HepG2 (cell line): ENCODE measurements around the gene RPH3AL. TPM values are rescaled to one million over a fixed set of nuclear protein-coding genes. Genes with fewer than 3 reads are reported as not detected.
A peak's percentile ranks its signal among the peaks of the same experiment; 100 is the strongest.

Experiments used
- HNF4A ChIP-seq: sonication (generic); formaldehyde crosslinking; IDR thresholded peaks from 2 replicates; pipeline ENCODE4 v1.4.0; 2020; ENCODE audit warnings: missing genetic modification reagents
- MTA1 ChIP-seq: sonication (generic); formaldehyde crosslinking; IDR thresholded peaks from 2 replicates; pipeline ENCODE4 v1.4.0; 2020; ENCODE audit warnings: missing genetic modification reagents, mild to moderate bottlenecking, borderline replicate concordance
- SNAPC5 ChIP-seq: sonication (generic); formaldehyde crosslinking; IDR thresholded peaks from 2 replicates; pipeline ENCODE4 v1.8.1; 2023; ENCODE audit warnings: mild to moderate bottlenecking, missing genetic modification reagents, borderline replicate concordance
- TFDP2 ChIP-seq: sonication (generic); formaldehyde crosslinking; IDR thresholded peaks from 2 replicates; pipeline ENCODE4 v1.4.0; 2020; ENCODE audit warnings: missing genetic modification reagents
- ZBED4 ChIP-seq: sonication (generic); formaldehyde crosslinking; IDR thresholded peaks from 2 replicates; pipeline ENCODE4 v1.4.0; 2020; ENCODE audit warnings: missing genetic modification reagents, borderline replicate concordance
- ZBTB46 ChIP-seq: sonication (generic); formaldehyde crosslinking; IDR thresholded peaks from 2 replicates; pipeline ENCODE4 v1.4.0; 2020; ENCODE audit warnings: mild to moderate bottlenecking, missing genetic modification reagents, borderline replicate concordance
- ZBTB7A ChIP-seq: sonication (generic); formaldehyde crosslinking; IDR thresholded peaks from 2 replicates; pipeline ENCODE4 v1.8.0; 2022; ENCODE audit warnings: mild to moderate bottlenecking, missing genetic modification reagents
- ZFY ChIP-seq: sonication (generic); formaldehyde crosslinking; IDR thresholded peaks from 2 replicates; pipeline ENCODE4 v1.4.0; 2020; ENCODE audit warnings: missing genetic modification reagents
- ZNF326 ChIP-seq: sonication (generic); formaldehyde crosslinking; IDR thresholded peaks from 2 replicates; pipeline ENCODE4 v1.4.0; 2020; ENCODE audit warnings: missing genetic modification reagents, borderline replicate concordance
- ZNF33A ChIP-seq: sonication (generic); formaldehyde crosslinking; IDR thresholded peaks from 2 replicates; pipeline ENCODE4 v1.5.1; 2020; ENCODE audit warnings: missing genetic modification reagents, mild to moderate bottlenecking, moderate library complexity, borderline replicate concordance
- ZNF546 ChIP-seq: sonication (generic); formaldehyde crosslinking; conservative IDR thresholded peaks from 2 replicates; pipeline ENCODE4 v1.8.1; 2023; ENCODE audit warnings: mild to moderate bottlenecking, missing genetic modification reagents
- ZNF572 ChIP-seq: sonication (generic); formaldehyde crosslinking; IDR thresholded peaks from 2 replicates; pipeline ENCODE4 v1.5.1; 2020; ENCODE audit warnings: mild to moderate bottlenecking, missing genetic modification reagents
- ZNF580 ChIP-seq: IDR thresholded peaks from 2 replicates; pipeline ENCODE4 v1.6.1; 2016; ENCODE audit warnings: low read depth, borderline replicate concordance
- ZNF687 ChIP-seq: sonication (generic); formaldehyde crosslinking; IDR thresholded peaks from 2 replicates; pipeline ENCODE4 v1.5.1; 2020; ENCODE audit warnings: mild to moderate bottlenecking, missing genetic modification reagents, moderate library complexity
- ZNF75D ChIP-seq: sonication (generic); formaldehyde crosslinking; IDR thresholded peaks from 2 replicates; pipeline ENCODE4 v1.8.1; 2023; ENCODE audit warnings: missing genetic modification reagents, mild to moderate bottlenecking, borderline replicate concordance
- polyA plus RNA-seq, 8 experiments: library from polyadenylated mRNA; depleted of rRNA in 3 of 8; stranded (reverse) in 7 of 8; unstranded in 1 of 8; fragments of >200 nt; fragmentation: Illumina TruSeq in 4 of 8; extraction: Trizol in 4 of 8; gene quantifications; 2 replicates each; pipeline versions ENCODE4 v1.2.1 to v1.2.3, GENCODE V29; 2011 to 2016; ENCODE audit warnings: low read depth in 4 of 8, missing spikeins in 1 of 8, mixed read lengths in 1 of 8; ENCODE audit not compliant: insufficient read depth in 1 of 8
- total RNA-seq, 5 experiments: library from RNA; depleted of rRNA; stranded (reverse); fragments of >200 nt; fragmentation: Illumina TruSeq; extraction: Trizol; gene quantifications; 2 replicates each; pipeline ENCODE4 v1.2.3, GENCODE V29; 2016; ENCODE audit warnings: low read depth in 1 of 5

RPH3AL gene
- total and polyA plus RNA-seq, 2 of the 13 experiments (the other 11 are each of a cell fraction or from before 2014, with no cell fraction given), result 7.8 to 16.4 TPM

GRCh38 chr17:383771-384621, 31.4 kb upstream of the RPH3AL start (continued):
- TF ChIP-seq ZBED4, result no peak
- TF ChIP-seq MTA1, result 0 out of 2 replicates have a peak, but pooled peaks have one; percentile 8
- no peak for TF ChIP-seq ZFY (CRISPR knock-in tag)
- TF ChIP-seq ZNF687, result peak; percentile 71
- no peak for TF ChIP-seq ZBTB46 (CRISPR knock-in tag)
- no peak for TF ChIP-seq ZNF572 (CRISPR knock-in tag)
- 0 out of 2 replicates have a peak, but pooled peaks have one; percentile 19 for TF ChIP-seq TFDP2 (CRISPR knock-in tag)
- TF ChIP-seq ZNF546 (CRISPR knock-in tag), result 0 out of 2 replicates have a peak, but pooled peaks have one; percentile 53
- TF ChIP-seq ZBTB7A (CRISPR knock-in tag), result 0 out of 2 replicates have a peak, but pooled peaks have one; percentile 28
- TF ChIP-seq ZNF580 (CRISPR knock-in tag), result no peak
- peak; percentile 56 for TF ChIP-seq HNF4A (CRISPR knock-in tag)
- no peak for TF ChIP-seq ZNF33A (CRISPR knock-in tag)
- no peak for TF ChIP-seq ZNF75D (CRISPR knock-in tag)
- no peak for TF ChIP-seq SNAPC5 (CRISPR knock-in tag)
- no peak for TF ChIP-seq ZNF326 (CRISPR knock-in tag)
